Body of pancreas (tissue), 4 donors: ENCODE measurements around the gene LPP.

Source experiments
- CTCF ChIP-seq, 7 experiments: fragments of 450-650 bp in 4 of 7; fragments of 200-600 bp in 3 of 7; sonication (generic) in 3 of 7; IDR thresholded peaks; one replicate each; pipeline ENCODE4 v1.5.1; 2016 to 2019; ENCODE audit warnings: antibody characterized with exemption in 7 of 7
- POLR2A ChIP-seq, 3 donors: fragments of 450-650 bp; IDR thresholded peaks; one replicate each; pipeline ENCODE4 v1.6.1; 2016; ENCODE audit warnings: antibody characterized with exemption in 3 of 3, mild to moderate bottlenecking in 2 of 3

- TF ChIP-seq CTCF (IDR thresholded peaks at IDR 0.05) (no peak), POLR2A (IDR thresholded peaks at IDR 0.05) (peak in 1 of 3 donors; percentile 13)
These were observed 246.7 kb downstream of the LPP start for GRCh38 chr3:188400494-188401243.
